HEK293 (cell line): Measurements from ENCODE around the gene KCNIP4.

Experiments used
- KLF1 ChIP-seq: fragments of 450-650 bp; formaldehyde crosslinking; IDR thresholded peaks from 2 replicates; pipeline ENCODE4 v1.5.1; 2016; ENCODE audit warnings: missing biosample characterization, missing genetic modification characterization
- MEIS1 ChIP-seq: sonication (generic); formaldehyde crosslinking; IDR thresholded peaks from 2 replicates; pipeline ENCODE4 v1.8.1; 2022; ENCODE audit warnings: missing genetic modification reagents, mild to moderate bottlenecking, borderline replicate concordance
- MYNN ChIP-seq: fragments of 450-650 bp; formaldehyde crosslinking; IDR thresholded peaks from 2 replicates; pipeline ENCODE4 v1.5.1; 2016; ENCODE audit warnings: missing biosample characterization, missing genetic modification characterization, borderline replicate concordance
- REPIN1 ChIP-seq: fragments of 450-650 bp; formaldehyde crosslinking; IDR thresholded peaks from 2 replicates; pipeline ENCODE4 v1.5.1; 2017; ENCODE audit warnings: missing biosample characterization, missing genetic modification characterization, low read depth
- ZNF433 ChIP-seq: fragments of 450-650 bp; formaldehyde crosslinking; IDR thresholded peaks from 2 replicates; pipeline ENCODE4 v1.5.1; 2016; ENCODE audit warnings: missing biosample characterization, missing genetic modification characterization, low read depth
- ZNF664 ChIP-seq: fragments of 450-650 bp; formaldehyde crosslinking; IDR thresholded peaks from 2 replicates; pipeline ENCODE4 v1.5.1; 2016; ENCODE audit warnings: missing biosample characterization, missing genetic modification characterization
- ZNF707 ChIP-seq: fragments of 450-650 bp; formaldehyde crosslinking; IDR thresholded peaks from 2 replicates; pipeline ENCODE4 v1.5.1; 2016; ENCODE audit warnings: missing biosample characterization, missing genetic modification characterization
- ZSCAN30 ChIP-seq: fragments of 450-650 bp; IDR thresholded peaks from 2 replicates; pipeline ENCODE4 v1.5.1; 2018; ENCODE audit warnings: missing biosample characterization, mild to moderate bottlenecking, missing genetic modification characterization, moderate library complexity
- TF ChIP-seq, protein P1 (sequence below): IDR thresholded peaks from 2 replicates; pipeline ENCODE4 v1.6.1; 2011; ENCODE audit warnings: mild to moderate bottlenecking, low read depth, low read length, borderline replicate concordance
- TF ChIP-seq, protein P2 (sequence below): fragments of 450-650 bp; formaldehyde crosslinking; IDR thresholded peaks from 2 replicates; pipeline ENCODE4 v1.5.0; 2017; ENCODE audit warnings: missing biosample characterization, missing genetic modification characterization, borderline replicate concordance
- TF ChIP-seq, protein P3 (sequence below): fragments of 450-650 bp; formaldehyde crosslinking; IDR thresholded peaks from 2 replicates; pipeline ENCODE4 v1.5.1; 2016; ENCODE audit warnings: missing biosample characterization, missing genetic modification characterization
- TF ChIP-seq, protein P4 (sequence below): fragments of 450-650 bp; formaldehyde crosslinking; IDR thresholded peaks from 2 replicates; pipeline ENCODE4 v1.5.1; 2016; ENCODE audit warnings: missing biosample characterization, missing genetic modification characterization
- TF ChIP-seq, protein P5 (sequence below): fragments of 450-650 bp; IDR thresholded peaks from 2 replicates; pipeline ENCODE4 v1.5.1; 2018; ENCODE audit warnings: missing biosample characterization, missing genetic modification characterization

DNA sequence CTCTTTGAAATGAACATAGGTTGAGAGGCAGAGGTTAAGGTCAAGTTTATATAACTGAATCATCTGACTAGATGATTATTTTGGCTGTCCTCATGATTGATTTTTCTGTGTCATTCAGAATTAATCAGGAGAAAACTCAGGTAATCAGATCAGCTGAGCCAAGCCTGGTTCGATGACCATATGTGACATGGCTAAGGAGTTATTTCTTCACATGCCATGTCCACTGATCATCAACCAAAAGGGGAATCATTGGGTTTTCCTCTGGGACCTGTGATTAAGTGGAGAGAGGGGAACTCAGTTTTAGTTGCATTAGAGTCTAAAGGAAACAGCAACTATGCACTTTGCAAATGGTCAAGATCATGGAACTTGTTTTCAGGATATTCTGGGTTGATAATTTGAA, 1268.6 kb downstream of the KCNIP4 start:
- TF ChIP-seq ZNF664, result no peak
- no peak for TF ChIP-seq MEIS1 (CRISPR knock-in tag)
- TF ChIP-seq ZNF707, result no peak
- TF ChIP-seq, protein P1, sequence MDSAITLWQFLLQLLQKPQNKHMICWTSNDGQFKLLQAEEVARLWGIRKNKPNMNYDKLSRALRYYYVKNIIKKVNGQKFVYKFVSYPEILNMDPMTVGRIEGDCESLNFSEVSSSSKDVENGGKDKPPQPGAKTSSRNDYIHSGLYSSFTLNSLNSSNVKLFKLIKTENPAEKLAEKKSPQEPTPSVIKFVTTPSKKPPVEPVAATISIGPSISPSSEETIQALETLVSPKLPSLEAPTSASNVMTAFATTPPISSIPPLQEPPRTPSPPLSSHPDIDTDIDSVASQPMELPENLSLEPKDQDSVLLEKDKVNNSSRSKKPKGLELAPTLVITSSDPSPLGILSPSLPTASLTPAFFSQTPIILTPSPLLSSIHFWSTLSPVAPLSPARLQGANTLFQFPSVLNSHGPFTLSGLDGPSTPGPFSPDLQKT, result no peak
- TF ChIP-seq, protein P2, sequence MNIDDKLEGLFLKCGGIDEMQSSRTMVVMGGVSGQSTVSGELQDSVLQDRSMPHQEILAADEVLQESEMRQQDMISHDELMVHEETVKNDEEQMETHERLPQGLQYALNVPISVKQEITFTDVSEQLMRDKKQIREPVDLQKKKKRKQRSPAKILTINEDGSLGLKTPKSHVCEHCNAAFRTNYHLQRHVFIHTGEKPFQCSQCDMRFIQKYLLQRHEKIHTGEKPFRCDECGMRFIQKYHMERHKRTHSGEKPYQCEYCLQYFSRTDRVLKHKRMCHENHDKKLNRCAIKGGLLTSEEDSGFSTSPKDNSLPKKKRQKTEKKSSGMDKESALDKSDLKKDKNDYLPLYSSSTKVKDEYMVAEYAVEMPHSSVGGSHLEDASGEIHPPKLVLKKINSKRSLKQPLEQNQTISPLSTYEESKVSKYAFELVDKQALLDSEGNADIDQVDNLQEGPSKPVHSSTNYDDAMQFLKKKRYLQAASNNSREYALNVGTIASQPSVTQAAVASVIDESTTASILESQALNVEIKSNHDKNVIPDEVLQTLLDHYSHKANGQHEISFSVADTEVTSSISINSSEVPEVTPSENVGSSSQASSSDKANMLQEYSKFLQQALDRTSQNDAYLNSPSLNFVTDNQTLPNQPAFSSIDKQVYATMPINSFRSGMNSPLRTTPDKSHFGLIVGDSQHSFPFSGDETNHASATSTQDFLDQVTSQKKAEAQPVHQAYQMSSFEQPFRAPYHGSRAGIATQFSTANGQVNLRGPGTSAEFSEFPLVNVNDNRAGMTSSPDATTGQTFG (tag by site-specific recombination), result no peak
- TF ChIP-seq, protein P3, sequence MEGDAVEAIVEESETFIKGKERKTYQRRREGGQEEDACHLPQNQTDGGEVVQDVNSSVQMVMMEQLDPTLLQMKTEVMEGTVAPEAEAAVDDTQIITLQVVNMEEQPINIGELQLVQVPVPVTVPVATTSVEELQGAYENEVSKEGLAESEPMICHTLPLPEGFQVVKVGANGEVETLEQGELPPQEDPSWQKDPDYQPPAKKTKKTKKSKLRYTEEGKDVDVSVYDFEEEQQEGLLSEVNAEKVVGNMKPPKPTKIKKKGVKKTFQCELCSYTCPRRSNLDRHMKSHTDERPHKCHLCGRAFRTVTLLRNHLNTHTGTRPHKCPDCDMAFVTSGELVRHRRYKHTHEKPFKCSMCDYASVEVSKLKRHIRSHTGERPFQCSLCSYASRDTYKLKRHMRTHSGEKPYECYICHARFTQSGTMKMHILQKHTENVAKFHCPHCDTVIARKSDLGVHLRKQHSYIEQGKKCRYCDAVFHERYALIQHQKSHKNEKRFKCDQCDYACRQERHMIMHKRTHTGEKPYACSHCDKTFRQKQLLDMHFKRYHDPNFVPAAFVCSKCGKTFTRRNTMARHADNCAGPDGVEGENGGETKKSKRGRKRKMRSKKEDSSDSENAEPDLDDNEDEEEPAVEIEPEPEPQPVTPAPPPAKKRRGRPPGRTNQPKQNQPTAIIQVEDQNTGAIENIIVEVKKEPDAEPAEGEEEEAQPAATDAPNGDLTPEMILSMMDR (tag by site-specific recombination), result no peak
- TF ChIP-seq ZNF433 (tag by site-specific recombination), result no peak
- no peak for TF ChIP-seq REPIN1 (tag by site-specific recombination)
- TF ChIP-seq, protein P4, sequence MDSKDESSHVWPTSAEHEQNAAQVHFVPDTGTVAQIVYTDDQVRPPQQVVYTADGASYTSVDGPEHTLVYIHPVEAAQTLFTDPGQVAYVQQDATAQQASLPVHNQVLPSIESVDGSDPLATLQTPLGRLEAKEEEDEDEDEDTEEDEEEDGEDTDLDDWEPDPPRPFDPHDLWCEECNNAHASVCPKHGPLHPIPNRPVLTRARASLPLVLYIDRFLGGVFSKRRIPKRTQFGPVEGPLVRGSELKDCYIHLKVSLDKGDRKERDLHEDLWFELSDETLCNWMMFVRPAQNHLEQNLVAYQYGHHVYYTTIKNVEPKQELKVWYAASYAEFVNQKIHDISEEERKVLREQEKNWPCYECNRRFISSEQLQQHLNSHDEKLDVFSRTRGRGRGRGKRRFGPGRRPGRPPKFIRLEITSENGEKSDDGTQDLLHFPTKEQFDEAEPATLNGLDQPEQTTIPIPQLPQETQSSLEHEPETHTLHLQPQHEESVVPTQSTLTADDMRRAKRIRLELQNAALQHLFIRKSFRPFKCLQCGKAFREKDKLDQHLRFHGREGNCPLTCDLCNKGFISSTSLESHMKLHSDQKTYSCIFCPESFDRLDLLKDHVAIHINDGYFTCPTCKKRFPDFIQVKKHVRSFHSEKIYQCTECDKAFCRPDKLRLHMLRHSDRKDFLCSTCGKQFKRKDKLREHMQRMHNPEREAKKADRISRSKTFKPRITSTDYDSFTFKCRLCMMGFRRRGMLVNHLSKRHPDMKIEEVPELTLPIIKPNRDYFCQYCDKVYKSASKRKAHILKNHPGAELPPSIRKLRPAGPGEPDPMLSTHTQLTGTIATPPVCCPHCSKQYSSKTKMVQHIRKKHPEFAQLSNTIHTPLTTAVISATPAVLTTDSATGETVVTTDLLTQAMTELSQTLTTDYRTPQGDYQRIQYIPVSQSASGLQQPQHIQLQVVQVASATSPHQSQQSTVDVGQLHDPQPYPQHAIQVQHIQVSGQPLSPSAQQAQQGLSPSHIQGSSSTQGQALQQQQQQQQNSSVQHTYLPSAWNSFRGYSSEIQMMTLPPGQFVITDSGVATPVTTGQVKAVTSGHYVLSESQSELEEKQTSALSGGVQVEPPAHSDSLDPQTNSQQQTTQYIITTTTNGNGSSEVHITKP (tag by site-specific recombination), result no peak
- TF ChIP-seq KLF1 (tag by site-specific recombination), result no peak
- TF ChIP-seq, protein P5, sequence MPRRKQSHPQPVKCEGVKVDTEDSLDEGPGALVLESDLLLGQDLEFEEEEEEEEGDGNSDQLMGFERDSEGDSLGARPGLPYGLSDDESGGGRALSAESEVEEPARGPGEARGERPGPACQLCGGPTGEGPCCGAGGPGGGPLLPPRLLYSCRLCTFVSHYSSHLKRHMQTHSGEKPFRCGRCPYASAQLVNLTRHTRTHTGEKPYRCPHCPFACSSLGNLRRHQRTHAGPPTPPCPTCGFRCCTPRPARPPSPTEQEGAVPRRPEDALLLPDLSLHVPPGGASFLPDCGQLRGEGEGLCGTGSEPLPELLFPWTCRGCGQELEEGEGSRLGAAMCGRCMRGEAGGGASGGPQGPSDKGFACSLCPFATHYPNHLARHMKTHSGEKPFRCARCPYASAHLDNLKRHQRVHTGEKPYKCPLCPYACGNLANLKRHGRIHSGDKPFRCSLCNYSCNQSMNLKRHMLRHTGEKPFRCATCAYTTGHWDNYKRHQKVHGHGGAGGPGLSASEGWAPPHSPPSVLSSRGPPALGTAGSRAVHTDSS (tag by site-specific recombination), result no peak
- TF ChIP-seq ZSCAN30 (tag by site-specific recombination), result no peak
- TF ChIP-seq MYNN (tag by site-specific recombination), result no peak
